HepG2 (cell line): Measurements from ENCODE around the gene SRSF4. TPM values are rescaled to one million over a fixed set of nuclear protein-coding genes. Genes with fewer than 3 reads are reported as not detected.

Experiments
- AGO2 ChIP-seq: fragments of 200-400 bp; formaldehyde crosslinking; optimal IDR thresholded peaks from 2 replicates; pipeline ENCODE3; 2017; ENCODE audit warnings: mild to moderate bottlenecking, low read depth, low read length, moderate library complexity
- ATF7 ChIP-seq, 2 experiments: fragments of 450-650 bp in 1 of 2; sonication (generic) in 1 of 2; formaldehyde crosslinking in 1 of 2; IDR thresholded peaks; 2 replicates each; pipeline versions ENCODE4 v1.4.0 to v1.6.1; 2016 to 2020; ENCODE audit warnings: antibody characterized with exemption in 1 of 2, mild to moderate bottlenecking in 1 of 2, missing genetic modification reagents in 1 of 2
- BATF2 ChIP-seq: sonication (generic); formaldehyde crosslinking; IDR thresholded peaks from 2 replicates; pipeline ENCODE4 v1.8.0; 2022; ENCODE audit warnings: mild to moderate bottlenecking, missing genetic modification reagents, moderate library complexity
- CREBL2 ChIP-seq: sonication (generic); formaldehyde crosslinking; IDR thresholded peaks from 2 replicates; pipeline ENCODE4 v1.8.1; 2023; ENCODE audit warnings: missing genetic modification reagents, mild to moderate bottlenecking, borderline replicate concordance
- E2F2 ChIP-seq: sonication (generic); formaldehyde crosslinking; IDR thresholded peaks from 2 replicates; pipeline ENCODE4 v1.4.0; 2020; ENCODE audit warnings: missing genetic modification reagents, borderline replicate concordance
- EP300 ChIP-seq, 3 experiments: sonication (generic) in 1 of 3; formaldehyde crosslinking in 1 of 3; IDR thresholded peaks; 2 replicates each; pipeline versions ENCODE4 v1.5.1 to v1.6.1; 2011 to 2020; ENCODE audit warnings: low read depth in 2 of 3, low read length in 2 of 3, borderline replicate concordance in 1 of 3, improper control_type of control experiment in 1 of 3, mild to moderate bottlenecking in 1 of 3, missing genetic modification reagents in 1 of 3, moderate library complexity in 1 of 3
- SRY ChIP-seq: sonication (generic); formaldehyde crosslinking; IDR thresholded peaks from 2 replicates; pipeline ENCODE4 v1.8.0; 2022; ENCODE audit warnings: mild to moderate bottlenecking, missing genetic modification reagents
- THAP8 ChIP-seq: sonication (generic); formaldehyde crosslinking; IDR thresholded peaks from 2 replicates; pipeline ENCODE4 v1.5.1; 2020; ENCODE audit warnings: missing genetic modification reagents, mild to moderate bottlenecking, borderline replicate concordance
- ZBTB2 ChIP-seq: sonication (generic); formaldehyde crosslinking; IDR thresholded peaks from 2 replicates; pipeline ENCODE4 v1.8.0; 2022; ENCODE audit warnings: low read depth, missing genetic modification reagents
- ZMYM3 ChIP-seq: sonication (generic); formaldehyde crosslinking; IDR thresholded peaks from 2 replicates; pipeline ENCODE4 v1.5.1; 2020; ENCODE audit warnings: mild to moderate bottlenecking, missing genetic modification reagents
- ZNF142 ChIP-seq: sonication (generic); formaldehyde crosslinking; IDR thresholded peaks from 2 replicates; pipeline ENCODE4 v1.4.0; 2020; ENCODE audit warnings: missing genetic modification reagents
- ZNF501 ChIP-seq: sonication (generic); formaldehyde crosslinking; IDR thresholded peaks from 2 replicates; pipeline ENCODE4 v1.5.1; 2020; ENCODE audit warnings: mild to moderate bottlenecking, moderate library complexity, missing genetic modification reagents
- ZNF543 ChIP-seq: sonication (generic); formaldehyde crosslinking; IDR thresholded peaks from 2 replicates; pipeline ENCODE4 v1.4.0; 2020; ENCODE audit warnings: mild to moderate bottlenecking, missing genetic modification reagents
- ZNF629 ChIP-seq: sonication (generic); formaldehyde crosslinking; conservative IDR thresholded peaks from 2 replicates; pipeline ENCODE4 v1.5.0; 2020; ENCODE audit warnings: missing genetic modification reagents
- ZNF660 ChIP-seq: sonication (generic); formaldehyde crosslinking; IDR thresholded peaks from 2 replicates; pipeline ENCODE4 v1.5.1; 2020; ENCODE audit warnings: mild to moderate bottlenecking, low read depth, missing genetic modification reagents, borderline replicate concordance
- ZNF746 ChIP-seq: sonication (generic); formaldehyde crosslinking; IDR thresholded peaks from 2 replicates; pipeline ENCODE4 v1.8.0; 2022; ENCODE audit warnings: mild to moderate bottlenecking, missing genetic modification reagents
- ZNF75D ChIP-seq: sonication (generic); formaldehyde crosslinking; IDR thresholded peaks from 2 replicates; pipeline ENCODE4 v1.8.1; 2023; ENCODE audit warnings: missing genetic modification reagents, mild to moderate bottlenecking, borderline replicate concordance
- ZNF878 ChIP-seq: sonication (generic); formaldehyde crosslinking; IDR thresholded peaks from 2 replicates; pipeline ENCODE4 v1.8.1; 2023; ENCODE audit warnings: mild to moderate bottlenecking, missing genetic modification reagents, moderate library complexity
- polyA plus RNA-seq, 8 experiments: library from polyadenylated mRNA; depleted of rRNA in 3 of 8; stranded (reverse) in 7 of 8; unstranded in 1 of 8; fragments of >200 nt; fragmentation: Illumina TruSeq in 4 of 8; extraction: Trizol in 4 of 8; gene quantifications; 2 replicates each; pipeline versions ENCODE4 v1.2.1 to v1.2.3, GENCODE V29; 2011 to 2016; ENCODE audit warnings: low read depth in 4 of 8, missing spikeins in 1 of 8, mixed read lengths in 1 of 8; ENCODE audit not compliant: insufficient read depth in 1 of 8
- total RNA-seq, 5 experiments: library from RNA; depleted of rRNA; stranded (reverse); fragments of >200 nt; fragmentation: Illumina TruSeq; extraction: Trizol; gene quantifications; 2 replicates each; pipeline ENCODE4 v1.2.3, GENCODE V29; 2016; ENCODE audit warnings: low read depth in 1 of 5

The SRSF4 gene
- total and polyA plus RNA-seq, 2 of the 13 experiments (the other 11 are each of a cell fraction or from before 2014, with no cell fraction given), result 37.7 to 50.9 TPM

GRCh38 chr1:29123887-29124365 lies 57.8 kb downstream of the SRSF4 start, which contains the start of gene TMEM200B (continued):
- 0 out of 2 replicates have a peak, but pooled peaks have one; percentile 17 for TF ChIP-seq ZNF543
- TF ChIP-seq ZNF75D, result no peak
- peak; percentile 18 for TF ChIP-seq AGO2
- no peak for TF ChIP-seq ZNF660
- TF ChIP-seq THAP8, result 0 out of 2 replicates have a peak, but pooled peaks have one; percentile 69
- no peak for TF ChIP-seq ZNF878 (CRISPR knock-in tag)
- TF ChIP-seq SRY (CRISPR knock-in tag), result no peak
- TF ChIP-seq ZMYM3 (CRISPR knock-in tag), result peak; percentile 70; the same call in 1 of the 2 replicates
- no peak for TF ChIP-seq ATF7 (IDR thresholded peaks at IDR 0.05)
- no peak for TF ChIP-seq ATF7 (CRISPR knock-in tag; IDR thresholded peaks at IDR 0.05)
- TF ChIP-seq E2F2 (CRISPR knock-in tag), result no peak
- TF ChIP-seq EP300 (IDR thresholded peaks at IDR 0.05; ENCODE audit: low read depth in 2 of 2, low read length in 2 of 2), result no peak
- TF ChIP-seq EP300 (CRISPR knock-in tag; IDR thresholded peaks at IDR 0.05; ENCODE audit: borderline replicate concordance), result no peak
- TF ChIP-seq ZBTB2 (CRISPR knock-in tag), result peak; percentile 47; the same call in 1 of the 2 replicates
- no peak for TF ChIP-seq ZNF142 (CRISPR knock-in tag)
- no peak for TF ChIP-seq ZNF746 (CRISPR knock-in tag)
- peak; percentile 90 for TF ChIP-seq ZNF629 (CRISPR knock-in tag)
- TF ChIP-seq ZNF501 (CRISPR knock-in tag), result no peak; the same call in 1 of the 2 replicates
- TF ChIP-seq BATF2 (CRISPR knock-in tag), result 0 out of 2 replicates have a peak, but pooled peaks have one; percentile 45
- no peak for TF ChIP-seq CREBL2
